A549 (cell line): ENCODE results near the gene USP17L18.
"Not testable (repeated sequence)": the region's sequence is repeated elsewhere in the genome, so short reads cannot be mapped to it uniquely, and the experiment has no call there.

Experiments used
- CEBPB ChIP-seq, 2 experiments: fragments of >200 bp in 1 of 2; sonication (Bioruptor Twin) in 1 of 2; formaldehyde crosslinking in 1 of 2; IDR thresholded peaks; 2 replicates each; pipeline ENCODE4 v1.6.1; 2012 to 2016
- JUN ChIP-seq, 2 experiments: fragments of >200 bp; sonication (Bioruptor Twin); formaldehyde crosslinking; IDR thresholded peaks; 2 replicates in 1 of 2; 3 replicates in 1 of 2; pipeline ENCODE4 v1.6.1; 2016 to 2017
- MYC ChIP-seq: IDR thresholded peaks from 2 replicates; pipeline ENCODE4 v1.6.1; 2012; ENCODE audit warnings: mild to moderate bottlenecking, inconsistent platforms, low read length, improper control_type of control experiment, borderline replicate concordance
- PHF8 ChIP-seq: fragments of 200-600 bp; sonication (generic); IDR thresholded peaks from 2 replicates; pipeline ENCODE4 v1.6.1; 2016; ENCODE audit warnings: low read depth, mild to moderate bottlenecking, antibody characterized with exemption, moderate library complexity, borderline replicate concordance
- POLR2A ChIP-seq: IDR thresholded peaks from 2 replicates; pipeline ENCODE4 v1.6.1; 2012; ENCODE audit warnings: mild to moderate bottlenecking, low read length
- SMC3 ChIP-seq: fragments of >200 bp; sonication (Bioruptor Twin); formaldehyde crosslinking; IDR thresholded peaks from 3 replicates; pipeline ENCODE4 v1.6.1; 2018; ENCODE audit warnings: inconsistent platforms
- TF ChIP-seq, protein P1 (sequence below): fragments of >200 bp; sonication (Bioruptor Twin); formaldehyde crosslinking; IDR thresholded peaks from 3 replicates; pipeline ENCODE4 v1.5.1; 2016
- TF ChIP-seq, protein P2 (sequence below): fragments of 450-650 bp; IDR thresholded peaks from 2 replicates; pipeline ENCODE4 v1.6.1; 2014; ENCODE audit warnings: antibody characterized with exemption
- TF ChIP-seq, protein P3 (sequence below): fragments of 150-350 bp; IDR thresholded peaks from 2 replicates; pipeline ENCODE4 v1.6.1; 2014; ENCODE audit warnings: low read depth, mild to moderate bottlenecking, low read length

DNA sequence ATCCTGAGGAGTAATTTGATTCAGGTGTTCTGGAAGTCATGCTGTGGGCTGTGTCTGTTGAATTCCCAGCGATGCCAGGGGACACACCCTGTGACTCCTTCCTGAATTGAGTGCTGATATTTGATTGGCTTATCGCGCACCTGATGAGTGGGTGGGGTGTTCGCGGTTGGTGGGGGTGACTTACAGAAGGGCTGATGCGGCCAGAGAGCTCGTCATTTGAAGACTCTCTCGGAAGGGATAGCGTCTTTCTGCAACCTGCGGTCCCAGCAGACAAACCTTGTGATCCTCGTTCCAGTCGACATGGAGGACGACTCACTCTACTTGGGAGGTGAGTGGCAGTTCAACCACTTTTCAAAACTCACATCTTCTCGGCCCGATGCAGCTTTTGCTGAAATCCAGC, 14.3 kb upstream of the USP17L18 start, which contains the start of gene USP17L15:
- TF ChIP-seq, protein P1, sequence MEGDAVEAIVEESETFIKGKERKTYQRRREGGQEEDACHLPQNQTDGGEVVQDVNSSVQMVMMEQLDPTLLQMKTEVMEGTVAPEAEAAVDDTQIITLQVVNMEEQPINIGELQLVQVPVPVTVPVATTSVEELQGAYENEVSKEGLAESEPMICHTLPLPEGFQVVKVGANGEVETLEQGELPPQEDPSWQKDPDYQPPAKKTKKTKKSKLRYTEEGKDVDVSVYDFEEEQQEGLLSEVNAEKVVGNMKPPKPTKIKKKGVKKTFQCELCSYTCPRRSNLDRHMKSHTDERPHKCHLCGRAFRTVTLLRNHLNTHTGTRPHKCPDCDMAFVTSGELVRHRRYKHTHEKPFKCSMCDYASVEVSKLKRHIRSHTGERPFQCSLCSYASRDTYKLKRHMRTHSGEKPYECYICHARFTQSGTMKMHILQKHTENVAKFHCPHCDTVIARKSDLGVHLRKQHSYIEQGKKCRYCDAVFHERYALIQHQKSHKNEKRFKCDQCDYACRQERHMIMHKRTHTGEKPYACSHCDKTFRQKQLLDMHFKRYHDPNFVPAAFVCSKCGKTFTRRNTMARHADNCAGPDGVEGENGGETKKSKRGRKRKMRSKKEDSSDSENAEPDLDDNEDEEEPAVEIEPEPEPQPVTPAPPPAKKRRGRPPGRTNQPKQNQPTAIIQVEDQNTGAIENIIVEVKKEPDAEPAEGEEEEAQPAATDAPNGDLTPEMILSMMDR, result not testable (repeated sequence)
- TF ChIP-seq SMC3; MYC; CEBPB (IDR thresholded peaks at IDR 0.05); PHF8; JUN (IDR thresholded peaks at IDR 0.05); POLR2A: not testable (repeated sequence)
- TF ChIP-seq, protein P2, sequence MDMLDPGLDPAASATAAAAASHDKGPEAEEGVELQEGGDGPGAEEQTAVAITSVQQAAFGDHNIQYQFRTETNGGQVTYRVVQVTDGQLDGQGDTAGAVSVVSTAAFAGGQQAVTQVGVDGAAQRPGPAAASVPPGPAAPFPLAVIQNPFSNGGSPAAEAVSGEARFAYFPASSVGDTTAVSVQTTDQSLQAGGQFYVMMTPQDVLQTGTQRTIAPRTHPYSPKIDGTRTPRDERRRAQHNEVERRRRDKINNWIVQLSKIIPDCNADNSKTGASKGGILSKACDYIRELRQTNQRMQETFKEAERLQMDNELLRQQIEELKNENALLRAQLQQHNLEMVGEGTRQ, result not testable (repeated sequence)
- TF ChIP-seq, protein P3, sequence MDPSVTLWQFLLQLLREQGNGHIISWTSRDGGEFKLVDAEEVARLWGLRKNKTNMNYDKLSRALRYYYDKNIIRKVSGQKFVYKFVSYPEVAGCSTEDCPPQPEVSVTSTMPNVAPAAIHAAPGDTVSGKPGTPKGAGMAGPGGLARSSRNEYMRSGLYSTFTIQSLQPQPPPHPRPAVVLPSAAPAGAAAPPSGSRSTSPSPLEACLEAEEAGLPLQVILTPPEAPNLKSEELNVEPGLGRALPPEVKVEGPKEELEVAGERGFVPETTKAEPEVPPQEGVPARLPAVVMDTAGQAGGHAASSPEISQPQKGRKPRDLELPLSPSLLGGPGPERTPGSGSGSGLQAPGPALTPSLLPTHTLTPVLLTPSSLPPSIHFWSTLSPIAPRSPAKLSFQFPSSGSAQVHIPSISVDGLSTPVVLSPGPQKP, result not testable (repeated sequence)
